Measurements from ENCODE around the gene MEAF6. TPM values are rescaled to one million over a fixed set of nuclear protein-coding genes. Genes with fewer than 3 reads are reported as not detected.

Gene MEAF6
- total and polyA plus RNA-seq, 2 of the 8 experiments (the other 6 are each of a cell fraction or from before 2014, with no cell fraction given): 23.0 to 38.8 TPM

DNA sequence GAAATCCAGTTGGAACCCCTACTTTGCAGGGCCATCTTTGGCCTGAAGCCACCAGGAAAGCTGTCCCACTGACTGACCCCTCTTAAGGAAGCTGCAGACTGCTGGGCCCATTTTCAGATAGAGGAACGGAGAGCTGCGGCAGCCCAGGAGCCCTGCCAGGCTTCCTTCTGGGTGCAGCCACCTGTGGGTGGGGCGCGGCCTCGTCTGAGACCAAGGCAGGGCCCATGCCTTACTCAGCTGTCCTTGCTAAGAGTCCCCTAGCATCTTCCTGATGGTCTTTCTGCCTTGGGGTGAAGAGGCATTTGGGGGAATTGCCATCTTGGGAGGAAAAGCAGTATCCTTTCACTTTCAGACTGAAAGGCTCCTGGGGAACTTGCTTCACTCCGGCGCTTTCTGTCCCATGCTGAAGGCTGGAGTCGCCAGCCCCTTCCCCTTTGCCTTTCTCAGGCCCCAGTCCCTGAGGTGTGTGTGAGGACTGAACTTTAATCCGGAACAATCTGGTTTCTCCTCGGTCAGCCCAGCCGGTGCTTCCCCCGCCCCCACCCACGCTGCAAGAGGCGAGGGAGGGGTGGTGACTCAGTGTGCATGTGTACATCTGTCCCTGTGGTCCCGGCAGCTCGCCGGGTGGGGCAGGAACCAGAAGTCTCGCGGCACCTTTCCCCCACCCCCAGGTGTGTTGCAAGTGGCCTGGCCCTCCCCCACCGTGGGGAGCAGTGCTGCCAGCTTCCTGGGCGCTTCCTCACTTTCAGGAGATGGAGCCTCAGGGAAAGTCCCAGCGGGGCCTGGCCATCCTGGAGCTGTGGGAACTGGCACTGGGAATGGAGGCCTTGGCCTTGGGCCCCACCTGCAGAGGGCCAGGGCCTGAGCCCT, 35.1 kb downstream of the MEAF6 start:
- H3K56ac ChIP-seq (replicated peaks; ENCODE audit: insufficient read length, low read depth, low read length): no peak overlapping the region
- H3K4me2 ChIP-seq (ENCODE audit: insufficient read depth in 1 of 2, low read depth in 2 of 2, low read length in 2 of 2): no peak overlapping the region
- no peak for FAIRE-seq
- H2AK5ac ChIP-seq (ENCODE audit: low read depth, low read length): no peak overlapping the region
- H2BK5ac ChIP-seq (ENCODE audit: low read depth, low read length): no peak overlapping the region
- H4K8ac ChIP-seq (ENCODE audit: extremely low read depth, insufficient read depth, low read length): peak overlapping the region; percentile 47; the same call in 1 of the 2 replicates
- peaks cover 0 to 26% of the 10 kb centered on the region in 2 experiments; a peak in 2 of 4 replicates for H3K79me2 ChIP-seq (ENCODE audit: control insufficient read depth in 1 of 2, insufficient read depth in 2 of 2, low read length in 2 of 2)
- H2AFZ ChIP-seq (ENCODE audit: low read length): no peak overlapping the region
- no peak overlapping the region for H2BK20ac ChIP-seq (ENCODE audit: low read length)
- H4K5ac ChIP-seq (ENCODE audit: insufficient read length, low read depth, low read length): no peak overlapping the region
- no peak overlapping the region for H3K4me3 ChIP-seq (ENCODE audit: extremely low read depth in 1 of 4, insufficient read depth in 2 of 4, low read depth in 3 of 4, low read length in 4 of 4)
- no peak overlapping the region for H3K18ac ChIP-seq (ENCODE audit: extremely low read depth, low read length)
- H3K23me2 ChIP-seq (ENCODE audit: low read depth, low read length): peaks cover 4% of the 10 kb centered on the region; the same call in 1 of the 2 replicates
- H4K20me1 ChIP-seq (replicated peaks in 1 of 2; ENCODE audit: control insufficient read depth in 1 of 2, insufficient read depth in 2 of 2, low read length in 2 of 2): peaks cover 4 to 17% of the 10 kb centered on the region in 2 experiments
- peaks cover 8% of the 10 kb centered on the region for H3K79me1 ChIP-seq (ENCODE audit: low read depth, low read length)
- no peak overlapping the region for H3K4ac ChIP-seq (replicated peaks; ENCODE audit: insufficient read length, low read depth, low read length)
- ChIA-PET POLR2A (ENCODE audit: partially characterized antibody) (interaction anchor here (1.1 to 5.7 kb wide), 3 partner anchors 6 to 31 kb away, joined by 3 to 68 read pairs (median 7); no protein-coding TSS in a partner anchor), CTCF (ENCODE audit: partially characterized antibody) (interaction anchor here (1.0 to 21.7 kb wide), 6 partner anchors 7 to 45 kb away, joined by 4 to 382 read pairs (median 44); no protein-coding TSS in a partner anchor)
- H4K91ac ChIP-seq (replicated peaks; ENCODE audit: insufficient read length, low read length): no peak overlapping the region
- H3K27me3 ChIP-seq (replicated peaks in 1 of 4; ENCODE audit: control insufficient read depth in 3 of 4, extremely low read depth in 1 of 4, insufficient read depth in 3 of 4, low read length in 3 of 4): no peaks in the 10 kb centered on the region
- WGBS, 2 experiments (ENCODE audit: extremely low coverage in 1 of 2, insufficient coverage in 1 of 2, insufficient read length in 1 of 2, insufficient replicate concordance in 2 of 2, low coverage in 1 of 2, low lambda C conversion rate in 2 of 2, missing lambda C conversion rate in 1 of 2): 89% methylated on average over 22 of the region's 22 CpGs; no CpG with 5 or more reads in 1 of the 2 experiments
- H3K9me3 ChIP-seq (ENCODE audit: insufficient read depth in 2 of 2, low read depth in 1 of 2, low read length in 1 of 2): no peaks in the 10 kb centered on the region
- DNase-seq (ENCODE audit: low read depth in 1 of 2, low spot score in 2 of 2): no peak
- no peak overlapping the region for H3K9ac ChIP-seq (replicated peaks in 1 of 4; ENCODE audit: extremely low read depth in 1 of 4, low read depth in 3 of 4, low read length in 3 of 4)
- no peak overlapping the region for H2BK12ac ChIP-seq (ENCODE audit: low read depth, low read length)
- no peak for TF ChIP-seq ZNF274 (IDR thresholded peaks at IDR 0.05; ENCODE audit: borderline replicate concordance, extremely low read depth, low read length)
- TF ChIP-seq EP300 (IDR thresholded peaks at IDR 0.05; ENCODE audit: borderline replicate concordance in 1 of 2, low read depth in 2 of 2, low read length in 2 of 2): no peak
- TF ChIP-seq, protein P1, sequence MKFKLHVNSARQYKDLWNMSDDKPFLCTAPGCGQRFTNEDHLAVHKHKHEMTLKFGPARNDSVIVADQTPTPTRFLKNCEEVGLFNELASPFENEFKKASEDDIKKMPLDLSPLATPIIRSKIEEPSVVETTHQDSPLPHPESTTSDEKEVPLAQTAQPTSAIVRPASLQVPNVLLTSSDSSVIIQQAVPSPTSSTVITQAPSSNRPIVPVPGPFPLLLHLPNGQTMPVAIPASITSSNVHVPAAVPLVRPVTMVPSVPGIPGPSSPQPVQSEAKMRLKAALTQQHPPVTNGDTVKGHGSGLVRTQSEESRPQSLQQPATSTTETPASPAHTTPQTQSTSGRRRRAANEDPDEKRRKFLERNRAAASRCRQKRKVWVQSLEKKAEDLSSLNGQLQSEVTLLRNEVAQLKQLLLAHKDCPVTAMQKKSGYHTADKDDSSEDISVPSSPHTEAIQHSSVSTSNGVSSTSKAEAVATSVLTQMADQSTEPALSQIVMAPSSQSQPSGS (IDR thresholded peaks at IDR 0.05; ENCODE audit: low read length): no peak
- no peak for TF ChIP-seq TEAD4 (IDR thresholded peaks at IDR 0.05; ENCODE audit: low read depth, low read length)
- TF ChIP-seq FOSL1 (IDR thresholded peaks at IDR 0.05; ENCODE audit: insufficient read depth, low read depth, low read length): no peak
- no peak overlapping the region; the same call in 1 of the 2 replicates for H3K27ac ChIP-seq (ENCODE audit: low read depth, low read length)
- H3K4me1 ChIP-seq (replicated peaks in 1 of 4; ENCODE audit: control insufficient read depth in 3 of 4, insufficient read depth in 4 of 4, low read length in 3 of 4): peaks cover 0 to 42% (median 27%) of the 10 kb centered on the region in 4 experiments; a peak in 6 of 7 replicates
- H3K23ac ChIP-seq (ENCODE audit: insufficient read length): no peak overlapping the region
- no peak overlapping the region for H2BK15ac ChIP-seq (ENCODE audit: low read length)
- H3K14ac ChIP-seq (ENCODE audit: insufficient read length): no peak overlapping the region
- no peak overlapping the region for H2BK120ac ChIP-seq (replicated peaks; ENCODE audit: low read depth, low read length)
- H3K36me3 ChIP-seq (ENCODE audit: control insufficient read depth in 2 of 4, insufficient read depth in 4 of 4, low read length in 3 of 4): peaks cover 9 to 36% (median 26%) of the 10 kb centered on the region in 4 experiments; a peak in 7 of 8 replicates
